H1 (cell line): Measurements from ENCODE around the gene B9D1. TPM values are rescaled to one million over a fixed set of nuclear protein-coding genes. Genes with fewer than 3 reads are reported as not detected.

Experiments used
- CTCF ChIA-PET: fragments of 300-600 bp; sonication (Branson Sonifier 250); formaldehyde crosslinking; loops from one replicate; lab custom pipeline; 2021; ENCODE audit not compliant: partially characterized antibody; lab: Charles Lee
- POLR2A ChIA-PET: fragments of 300-600 bp; sonication (Branson Sonifier 250); formaldehyde crosslinking; loops from one replicate; lab custom pipeline; 2021; ENCODE audit warnings: inconsistent platforms; ENCODE audit not compliant: partially characterized antibody; lab: Charles Lee
- DNase-seq, 2 experiments: peaks; one replicate each; pipeline versions ENCODE4 v3.0.0 to v3.0.0-alpha.2; 2010 to 2022; ENCODE audit warnings: low spot score in 2 of 2, low read depth in 1 of 2, mixed read lengths in 1 of 2
- FAIRE-seq: peaks from 2 replicates; lab custom pipeline; 2011; peaks lifted over from hg19 to GRCh38; lab: Jason Lieb, UNC
- H2AFZ ChIP-seq: 2 replicates; pipeline ENCODE4 v1.8.1; 2012; ENCODE audit warnings: low read length, inconsistent platforms
- H2AK5ac ChIP-seq: 2 replicates; pipeline ENCODE4 v1.6.1; 2013; ENCODE audit warnings: low read depth, low read length
- H2BK120ac ChIP-seq: replicated peaks from 2 replicates; pipeline ENCODE3; 2013; ENCODE audit warnings: low read depth, low read length, inconsistent platforms
- H2BK12ac ChIP-seq: 2 replicates; pipeline ENCODE4 v1.6.1; 2013; ENCODE audit warnings: low read depth, low read length
- H2BK15ac ChIP-seq: 2 replicates; pipeline ENCODE4 v1.6.1; 2013; ENCODE audit warnings: low read length
- H2BK20ac ChIP-seq: 2 replicates; pipeline ENCODE4 v1.6.1; 2013; ENCODE audit warnings: low read length
- H2BK5ac ChIP-seq: 2 replicates; pipeline ENCODE4 v1.6.1; 2013; ENCODE audit warnings: low read depth, low read length
- H3K14ac ChIP-seq: 2 replicates; pipeline ENCODE4 v1.6.1; 2013; ENCODE audit warnings: inconsistent platforms; ENCODE audit not compliant: insufficient read length
- H3K18ac ChIP-seq: 2 replicates; pipeline ENCODE4 v1.6.1; 2013; ENCODE audit warnings: low read length; ENCODE audit errors: extremely low read depth
- H3K23ac ChIP-seq: 2 replicates; pipeline ENCODE4 v1.6.1; 2013; ENCODE audit warnings: inconsistent platforms; ENCODE audit not compliant: insufficient read length
- H3K23me2 ChIP-seq: 2 replicates; pipeline ENCODE4 v1.6.1; 2013; ENCODE audit warnings: low read depth, low read length
- H3K27ac ChIP-seq: 2 replicates; pipeline ENCODE4 v1.6.1; 2011; ENCODE audit warnings: low read depth, low read length, inconsistent platforms
- H3K27me3 ChIP-seq, 4 experiments: replicated peaks in 1 of 4; 1 replicate in 1 of 4; 2 replicates in 3 of 4; pipeline versions ENCODE4 v1.6.1 to v1.8.1; 2011 to 2013; ENCODE audit warnings: low read length in 3 of 4, mild to moderate bottlenecking in 3 of 4, inconsistent platforms in 2 of 4, mixed read lengths in 2 of 4, moderate library complexity in 1 of 4; ENCODE audit not compliant: control insufficient read depth in 3 of 4, insufficient read depth in 3 of 4; ENCODE audit errors: extremely low read depth in 1 of 4
- H3K36me3 ChIP-seq, 4 experiments: 2 replicates each; pipeline versions ENCODE4 v1.6.1 to v1.8.1; 2011 to 2013; ENCODE audit warnings: mild to moderate bottlenecking in 4 of 4, low read length in 3 of 4, moderate library complexity in 2 of 4, control low read depth in 1 of 4, inconsistent platforms in 1 of 4; ENCODE audit not compliant: insufficient read depth in 4 of 4, control insufficient read depth in 2 of 4
- H3K4ac ChIP-seq: replicated peaks from 2 replicates; pipeline ENCODE3; 2013; ENCODE audit warnings: low read length, low read depth, mixed read lengths, inconsistent platforms; ENCODE audit not compliant: insufficient read length
- H3K4me1 ChIP-seq, 4 experiments: replicated peaks in 1 of 4; 1 replicate in 1 of 4; 2 replicates in 3 of 4; pipeline versions ENCODE4 v1.6.1 to v1.8.1; 2011 to 2013; ENCODE audit warnings: low read length in 3 of 4, inconsistent platforms in 2 of 4, mixed read lengths in 1 of 4; ENCODE audit not compliant: insufficient read depth in 4 of 4, control insufficient read depth in 3 of 4
- H3K4me2 ChIP-seq, 2 experiments: 2 replicates each; pipeline versions ENCODE4 v1.6.1 to v1.8.1; 2011 to 2013; ENCODE audit warnings: low read depth in 2 of 2, low read length in 2 of 2, control low read depth in 1 of 2, inconsistent platforms in 1 of 2, mild to moderate bottlenecking in 1 of 2; ENCODE audit not compliant: insufficient read depth in 1 of 2
- H3K4me3 ChIP-seq, 4 experiments: fragments of 200-600, 300-600 bp in 1 of 4; sonication (generic), shearing (Covaris generic), sonication (Bioruptor Twin) in 1 of 4; 2 replicates each; pipeline versions ENCODE4 v1.5.1 to v1.8.1; 2011 to 2016; ENCODE audit warnings: low read length in 4 of 4, low read depth in 3 of 4, control low read depth in 2 of 4, inconsistent platforms in 2 of 4, mild to moderate bottlenecking in 2 of 4, mixed read lengths in 1 of 4, moderate library complexity in 1 of 4; ENCODE audit not compliant: insufficient read depth in 2 of 4; ENCODE audit errors: extremely low read depth in 1 of 4
- H3K56ac ChIP-seq: replicated peaks from 2 replicates; pipeline ENCODE3; 2013; ENCODE audit warnings: low read depth, mild to moderate bottlenecking, mixed read lengths, low read length, inconsistent platforms; ENCODE audit not compliant: insufficient read length
- H3K79me1 ChIP-seq: 2 replicates; pipeline ENCODE4 v1.6.1; 2013; ENCODE audit warnings: low read depth, low read length, control low read depth
- H3K79me2 ChIP-seq, 2 experiments: 2 replicates each; pipeline versions ENCODE4 v1.6.1 to v1.8.1; 2012 to 2013; ENCODE audit warnings: low read length in 2 of 2, mild to moderate bottlenecking in 2 of 2, inconsistent platforms in 1 of 2; ENCODE audit not compliant: insufficient read depth in 2 of 2, control insufficient read depth in 1 of 2
- H3K9ac ChIP-seq, 4 experiments: replicated peaks in 1 of 4; 1 replicate in 1 of 4; 2 replicates in 3 of 4; pipeline versions ENCODE4 v1.6.1 to v1.8.1; 2011 to 2013; ENCODE audit warnings: low read depth in 3 of 4, low read length in 3 of 4, control low read depth in 2 of 4, mild to moderate bottlenecking in 2 of 4, moderate library complexity in 2 of 4, inconsistent platforms in 1 of 4; ENCODE audit errors: extremely low read depth in 1 of 4
- H3K9me3 ChIP-seq, 2 experiments: 2 replicates each; pipeline versions ENCODE4 v1.6.1 to v1.8.1; 2012 to 2013; ENCODE audit warnings: mild to moderate bottlenecking in 2 of 2, moderate library complexity in 2 of 2, control low read depth in 1 of 2, inconsistent platforms in 1 of 2, low read depth in 1 of 2, low read length in 1 of 2, mixed read lengths in 1 of 2; ENCODE audit not compliant: insufficient read depth in 2 of 2
- H4K20me1 ChIP-seq, 2 experiments: replicated peaks in 1 of 2; 2 replicates each; pipeline versions ENCODE3 to v1.8.1; 2011 to 2013; ENCODE audit warnings: inconsistent platforms in 2 of 2, low read length in 2 of 2, mild to moderate bottlenecking in 1 of 2; ENCODE audit not compliant: insufficient read depth in 2 of 2, control insufficient read depth in 1 of 2
- H4K5ac ChIP-seq: 2 replicates; pipeline ENCODE4 v1.6.1; 2013; ENCODE audit warnings: low read length, low read depth, mixed read lengths, inconsistent platforms; ENCODE audit not compliant: insufficient read length
- H4K8ac ChIP-seq: 2 replicates; pipeline ENCODE4 v1.8.0; 2013; ENCODE audit warnings: mild to moderate bottlenecking, moderate library complexity, low read length, inconsistent platforms; ENCODE audit not compliant: insufficient read depth; ENCODE audit errors: extremely low read depth
- H4K91ac ChIP-seq: replicated peaks from 2 replicates; pipeline ENCODE3; 2013; ENCODE audit warnings: low read length, mixed read lengths, inconsistent platforms; ENCODE audit not compliant: insufficient read length
- WGBS, 2 experiments: shearing (Covaris generic) in 1 of 2; methylation state at CpG; one replicate each; pipeline versions ENCODE4 v1.1.6 to v1.1.7; 2013 to 2015; ENCODE audit warnings: low lambda C conversion rate in 2 of 2, mixed read lengths in 2 of 2, inconsistent platforms in 1 of 2, low coverage in 1 of 2, missing lambda C conversion rate in 1 of 2; ENCODE audit not compliant: insufficient replicate concordance in 2 of 2, insufficient coverage in 1 of 2, insufficient read length in 1 of 2; ENCODE audit errors: extremely low coverage in 1 of 2, missing lambda C conversion rate in 1 of 2; 5-methylcytosine and 5-hydroxymethylcytosine counted together
- polyA plus RNA-seq, 7 experiments: library from polyadenylated mRNA; depleted of rRNA in 3 of 7; stranded (reverse) in 5 of 7; unstranded in 2 of 7; fragments of >200 nt in 5 of 7; fragments of 200-250 nt in 2 of 7; gene quantifications; 1 replicate in 5 of 7; 2 replicates in 1 of 7; 4 replicates in 1 of 7; pipeline versions ENCODE4 v1.2.1 to v1.2.3, GENCODE V29; 2011 to 2013; ENCODE audit warnings: missing spikeins in 2 of 7, mixed read lengths in 2 of 7
- total RNA-seq: library from RNA; stranded (reverse); fragmentation: NEBNext Ultra II Directional; extraction: Animal tissue kit (Norgen Biotek cat#: 25700); gene quantifications from 2 replicates; pipeline ENCODE4 v1.2.1, GENCODE V29; 2021

The B9D1 gene
- total and polyA plus RNA-seq, 2 of the 8 experiments (the other 6 are each of a cell fraction or from before 2014, with no cell fraction given), result 24.6 to 65.7 TPM

DNA sequence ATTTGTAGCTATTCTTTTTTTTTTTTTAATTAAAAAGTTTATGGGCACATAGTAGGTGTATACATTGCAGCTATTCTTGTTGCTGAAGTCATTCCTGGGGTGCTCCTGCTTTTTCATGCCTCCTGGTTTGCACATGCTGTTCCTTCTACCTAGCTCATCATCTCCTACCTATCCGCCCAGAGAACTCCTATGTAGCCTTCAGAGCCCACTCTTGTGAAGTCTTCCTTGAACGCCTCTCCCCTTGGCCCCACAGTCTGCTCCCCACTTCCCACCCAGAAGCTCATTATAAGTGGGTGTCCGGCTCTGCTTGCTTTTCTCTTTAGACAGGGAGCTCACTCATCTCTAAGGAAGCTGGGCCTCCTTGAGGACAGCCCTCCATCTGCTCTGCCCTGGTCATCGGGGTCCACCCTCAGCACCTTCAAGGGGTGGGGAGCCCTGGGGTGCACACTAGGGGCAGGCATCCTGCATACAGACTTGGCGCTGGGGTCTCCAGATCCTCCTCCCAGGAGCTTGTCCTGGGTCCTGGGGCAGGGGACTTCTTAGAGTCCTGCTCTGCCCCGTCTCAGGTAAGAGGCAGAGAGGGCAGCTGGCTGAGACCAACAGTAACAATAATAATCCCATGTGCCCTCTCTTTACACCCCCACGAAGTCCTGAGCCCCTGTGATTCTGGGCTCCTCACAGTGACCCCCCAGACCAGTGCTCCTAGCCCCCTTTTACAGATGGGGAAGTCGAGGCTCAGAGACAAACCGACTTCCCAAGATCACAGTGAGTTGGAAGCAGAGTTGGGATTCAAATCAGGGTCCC, 3.5 kb upstream of the B9D1 start:
- Histone ChIP-seq H3K9ac (no peak overlapping the region), H2AK5ac (no peak overlapping the region), H3K18ac (no peak overlapping the region), H3K79me2 (no peaks in the 10 kb centered on the region), H3K79me1 (no peaks in the 10 kb centered on the region), H4K8ac (no peak overlapping the region), H4K5ac (no peak overlapping the region), H2AFZ (no peak overlapping the region), H3K4me3 (no peak overlapping the region), H2BK20ac (no peak overlapping the region), H3K14ac (no peak overlapping the region), H3K4me1 (peaks cover 0 to 9% (median 3%) of the 10 kb centered on the region in 4 experiments; a peak in 4 of 7 replicates), H3K27me3 (no peaks in the 10 kb centered on the region; a peak in 1 of 7 replicates), H2BK12ac (no peak overlapping the region), H2BK120ac (no peak overlapping the region), H4K20me1 (no peaks in the 10 kb centered on the region), H3K4me2 (no peak overlapping the region), H2BK5ac (no peak overlapping the region), H3K9me3 (no peaks in the 10 kb centered on the region), H4K91ac (no peak overlapping the region), H3K4ac (no peak overlapping the region), H3K27ac (no peak overlapping the region), H2BK15ac (no peak overlapping the region), H3K23ac (no peak overlapping the region), H3K56ac (no peak overlapping the region), H3K23me2 (peaks cover 6% of the 10 kb centered on the region; the same call in 1 of the 2 replicates), H3K36me3 (no peaks in the 10 kb centered on the region)
- POLR2A ChIA-PET, result interaction anchor here (0.7 to 6.2 kb wide), 6 partner anchors 10 to 101 kb away, joined by 3 to 32 read pairs (median 4); partner anchors contain the start of genes MAPK7 and MFAP4
- DNase-seq (no peak), FAIRE-seq (no peak)
- WGBS, 2 experiments, result 82% methylated on average over 9 of the region's 9 CpGs; no CpG with 5 or more reads in 1 of the 2 experiments
- CTCF ChIA-PET, result interaction anchor here (0.6 to 6.7 kb wide), 16 partner anchors 8 to 400 kb away, joined by 3 to 66 read pairs (median 6); partner anchors contain the start of gene MAPK7
